Right lobe of liver (tissue), 4 donors: ENCODE measurements around the gene TNFAIP1.

Experiments used
- CTCF ChIP-seq, 4 donors: fragments of 200-600 bp in 3 of 4; fragments of 450-650 bp in 1 of 4; IDR thresholded peaks; one replicate each; pipeline versions ENCODE4 v1.5.1 to v1.8.0; 2016 to 2022; ENCODE audit warnings: antibody characterized with exemption in 4 of 4, mild to moderate bottlenecking in 2 of 4
- POLR2A ChIP-seq: fragments of 450-650 bp; IDR thresholded peaks from one replicate; pipeline ENCODE4 v1.6.1; 2017; ENCODE audit warnings: antibody characterized with exemption, mild to moderate bottlenecking
- donor health status: DM: no; HTN: no; CAD: no.
- donor health status: DM: no; HTN: no; CAD: no.
- donor health status: DM: no; HTN: yes; CAD: no.

- TF ChIP-seq CTCF (IDR thresholded peaks at IDR 0.05) (no peak), POLR2A (no peak)
Measured at GRCh38 chr17:28363776-28364650, 28.5 kb downstream of the TNFAIP1 start.
